Measurements from ENCODE around the gene ELF2.

DNA sequence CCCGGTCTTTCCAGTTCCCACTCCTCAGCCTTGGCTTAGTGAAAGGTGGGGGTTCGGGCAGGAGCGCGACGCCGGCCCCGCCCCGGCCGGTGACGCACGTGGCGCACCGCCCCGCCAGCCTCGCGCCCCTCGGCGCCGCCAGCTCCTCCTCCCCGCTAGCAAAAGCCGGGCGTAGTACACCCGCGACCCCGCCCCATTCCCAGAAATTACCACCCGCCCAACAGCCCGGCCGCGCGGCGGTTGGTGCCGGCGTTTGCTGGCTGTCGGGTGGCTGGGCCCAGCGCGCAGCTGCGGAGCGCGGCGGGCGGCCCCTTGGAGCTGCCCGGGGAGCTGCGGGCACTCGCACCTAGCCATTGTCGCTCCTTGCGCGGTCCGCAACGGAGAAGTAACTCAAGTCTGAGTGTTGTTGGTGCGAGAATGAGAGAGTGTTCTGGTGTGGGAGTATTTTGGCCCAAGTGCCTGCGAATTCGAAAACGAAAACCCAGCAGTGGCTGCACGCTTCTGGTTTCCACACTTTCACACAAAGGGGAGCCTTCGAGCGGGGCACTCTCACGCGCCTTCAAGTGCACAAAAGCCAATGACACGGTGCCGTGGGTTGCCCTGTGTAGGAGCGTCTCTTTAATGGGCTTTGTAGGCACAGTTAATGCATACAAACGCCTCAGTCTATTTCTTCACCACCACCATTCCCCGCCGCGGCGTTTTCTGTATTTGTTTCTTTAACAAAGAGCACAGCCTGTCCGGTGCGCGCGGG, 1.0 kb upstream of the ELF2 start:
- TF ChIP-seq, protein P1, sequence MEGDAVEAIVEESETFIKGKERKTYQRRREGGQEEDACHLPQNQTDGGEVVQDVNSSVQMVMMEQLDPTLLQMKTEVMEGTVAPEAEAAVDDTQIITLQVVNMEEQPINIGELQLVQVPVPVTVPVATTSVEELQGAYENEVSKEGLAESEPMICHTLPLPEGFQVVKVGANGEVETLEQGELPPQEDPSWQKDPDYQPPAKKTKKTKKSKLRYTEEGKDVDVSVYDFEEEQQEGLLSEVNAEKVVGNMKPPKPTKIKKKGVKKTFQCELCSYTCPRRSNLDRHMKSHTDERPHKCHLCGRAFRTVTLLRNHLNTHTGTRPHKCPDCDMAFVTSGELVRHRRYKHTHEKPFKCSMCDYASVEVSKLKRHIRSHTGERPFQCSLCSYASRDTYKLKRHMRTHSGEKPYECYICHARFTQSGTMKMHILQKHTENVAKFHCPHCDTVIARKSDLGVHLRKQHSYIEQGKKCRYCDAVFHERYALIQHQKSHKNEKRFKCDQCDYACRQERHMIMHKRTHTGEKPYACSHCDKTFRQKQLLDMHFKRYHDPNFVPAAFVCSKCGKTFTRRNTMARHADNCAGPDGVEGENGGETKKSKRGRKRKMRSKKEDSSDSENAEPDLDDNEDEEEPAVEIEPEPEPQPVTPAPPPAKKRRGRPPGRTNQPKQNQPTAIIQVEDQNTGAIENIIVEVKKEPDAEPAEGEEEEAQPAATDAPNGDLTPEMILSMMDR (conservative IDR thresholded peaks at IDR 0.05): no peak
- peak; percentile 44; the same call in 1 of the 2 replicates for TF ChIP-seq ZFX (IDR thresholded peaks at IDR 0.05)

Data from C4-2B (cell line).